HG02623 (cell line): ENCODE results near the gene TRABD.

Experiments
- ATAC-seq: cut with Tn5 transposase; IDR thresholded peaks from one replicate; pipeline ENCODE4 v1.9.1; 2021; ENCODE audit warnings: moderate library complexity; ENCODE audit not compliant: unreplicated experiment

TRABD gene

DNA sequence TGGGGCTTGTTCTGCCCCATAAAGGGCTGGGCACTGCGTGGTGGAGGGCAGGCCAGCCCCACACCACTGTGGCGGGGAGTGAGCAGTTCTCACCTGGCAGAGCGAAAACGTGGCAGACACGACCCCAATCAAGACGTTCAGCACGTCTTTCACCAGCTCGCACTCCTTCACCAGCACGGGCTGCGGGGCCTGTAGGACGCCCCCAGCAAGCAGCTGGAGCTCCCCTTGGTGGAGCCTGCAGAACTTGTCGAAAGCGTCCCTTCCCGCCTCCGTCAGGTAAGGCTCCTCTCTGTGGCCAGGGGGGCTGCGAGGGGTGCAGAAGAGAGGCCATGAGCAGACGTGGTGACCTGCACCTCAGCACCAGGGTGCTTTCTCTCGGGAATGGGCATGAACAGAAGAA, 47.5 kb downstream of the TRABD start:
- ATAC-seq: no peak

DNA sequence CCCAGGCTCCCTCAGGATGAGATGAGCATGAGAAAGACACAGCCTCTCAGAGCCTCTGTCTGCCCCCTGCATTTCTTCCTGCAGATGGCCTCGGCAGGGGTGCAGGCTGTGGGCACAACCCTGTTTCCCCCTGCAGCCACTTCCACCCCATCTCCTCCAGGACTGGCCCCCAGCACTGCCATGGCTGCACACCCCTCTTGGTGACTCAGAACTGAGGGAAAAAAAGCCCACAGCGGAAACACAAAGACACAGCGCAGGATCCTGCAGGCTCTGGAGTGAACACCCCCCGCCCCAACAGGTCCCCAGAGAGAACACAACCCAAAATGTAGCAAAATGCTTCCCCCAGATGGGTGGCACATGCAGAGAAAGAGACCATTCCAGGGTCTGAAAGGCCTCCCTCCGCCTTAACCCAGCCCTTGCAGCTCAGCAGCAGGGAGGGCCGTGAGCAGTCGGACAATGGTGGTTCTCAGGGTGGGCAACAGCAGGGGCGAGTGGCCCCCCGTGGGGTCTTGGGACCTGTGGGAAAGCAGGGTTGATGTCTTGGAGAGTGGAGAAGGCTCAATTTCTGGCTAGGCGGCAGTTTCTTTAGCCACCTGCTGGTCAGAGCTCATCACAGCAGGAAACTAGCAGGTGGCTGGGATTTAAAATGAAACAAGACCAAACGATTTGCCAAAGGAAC, 51.2 kb downstream of the TRABD start:
- ATAC-seq: no peak

- no peak for ATAC-seq
These were observed 53.0 kb downstream of the TRABD start for GRCh38 chr22:50238755-50239154.

DNA sequence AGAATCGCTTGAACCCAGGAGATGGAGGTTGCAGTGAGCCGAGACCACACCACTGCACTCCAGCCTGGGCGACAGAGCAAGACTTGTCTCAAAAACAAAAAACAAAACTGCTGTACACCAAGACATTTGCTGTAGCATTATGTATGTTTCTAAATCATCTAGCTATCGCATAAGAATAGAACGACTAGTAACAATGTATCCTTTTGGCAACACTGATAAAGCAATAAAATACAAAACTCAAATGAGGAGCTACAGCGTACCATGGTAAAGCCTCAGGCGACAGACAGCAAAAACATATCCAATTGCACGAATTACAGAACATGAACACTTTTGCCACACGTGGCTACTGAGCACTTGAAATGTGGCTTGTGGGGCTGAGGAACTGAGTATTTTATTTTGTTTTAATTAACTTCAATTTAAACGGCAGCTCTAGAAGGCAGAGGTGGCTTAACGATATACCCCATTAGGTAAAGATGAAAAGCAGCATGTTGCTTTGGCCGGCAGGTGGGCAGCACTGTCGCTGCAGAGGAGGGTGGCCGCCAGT, 56.8 kb downstream of the TRABD start:
- no peak for ATAC-seq

DNA sequence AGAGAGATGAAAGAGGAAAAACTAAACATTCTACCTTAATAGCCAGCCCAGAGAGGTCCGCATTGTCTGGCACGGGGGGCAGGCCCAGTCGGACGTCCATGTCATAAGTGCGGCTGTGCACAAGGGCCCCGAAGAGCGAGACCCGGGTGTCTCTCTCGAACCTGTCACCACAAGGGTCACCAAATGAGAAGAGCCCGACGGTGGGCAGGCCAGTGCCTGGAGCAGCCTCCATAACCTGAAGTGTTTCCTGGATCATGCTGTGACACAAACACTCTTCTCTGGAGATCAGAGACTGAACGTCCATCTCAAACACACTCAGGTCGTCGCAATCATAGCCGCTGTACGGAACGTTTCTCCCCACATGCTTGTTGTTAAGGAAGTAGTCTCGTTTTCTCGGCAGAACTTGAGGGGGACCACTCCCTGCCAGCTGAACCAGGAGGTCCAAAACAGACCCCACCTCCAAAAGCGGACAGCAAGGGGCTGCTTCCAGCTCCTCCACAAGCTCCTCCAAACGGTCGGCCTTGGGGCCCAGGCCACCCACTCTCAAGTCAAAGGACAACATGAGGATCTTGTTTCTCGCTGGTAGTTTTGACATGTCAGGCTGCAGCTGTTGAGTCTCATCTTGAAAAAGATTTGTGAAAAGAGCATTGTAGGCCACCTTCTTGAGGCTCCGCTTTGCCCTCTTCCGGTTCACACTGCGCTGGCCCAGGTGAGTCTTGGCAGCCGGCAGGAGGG, 58.1 kb downstream of the TRABD start:
- no peak for ATAC-seq

DNA sequence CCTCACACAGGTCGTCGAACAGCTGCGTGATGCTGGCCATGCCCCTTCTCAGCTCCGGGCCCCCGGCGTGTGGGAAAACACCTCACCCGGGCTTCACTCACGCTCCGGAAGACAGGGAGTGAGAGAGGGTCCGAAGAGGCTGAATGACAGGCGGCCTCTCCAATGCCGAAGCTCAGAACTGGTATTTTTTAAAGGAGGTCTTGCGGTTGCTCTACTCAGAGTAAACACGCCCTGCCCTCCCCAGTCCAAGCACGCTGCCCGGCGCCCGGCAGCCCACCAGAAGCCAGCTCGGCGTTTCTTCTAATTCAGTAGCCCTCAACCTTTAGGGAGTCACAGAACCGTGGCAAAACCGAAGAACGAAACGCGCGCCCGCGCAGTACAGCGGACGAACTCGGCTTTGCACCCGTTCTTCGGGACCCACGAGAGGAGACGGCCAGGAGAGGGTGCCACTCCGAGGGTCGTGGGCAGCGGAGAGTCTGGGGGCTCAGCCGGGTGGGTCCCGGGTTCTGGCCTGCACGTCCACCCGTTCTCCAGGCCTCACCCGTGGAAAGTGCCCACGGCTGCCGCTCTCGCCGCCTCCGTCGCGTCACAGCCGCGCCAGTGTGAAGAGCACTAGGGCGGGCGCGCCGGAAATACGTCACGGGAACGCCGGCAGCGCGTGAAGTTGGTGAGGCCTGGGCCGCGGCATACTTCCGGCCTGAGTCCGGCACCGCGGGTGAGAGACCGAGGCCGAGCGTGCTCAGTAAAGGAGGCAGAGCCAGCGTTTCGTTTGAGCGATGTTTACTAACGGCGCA, 58.9 kb downstream of the TRABD start, which contains the start of gene TUBGCP6:
TUBGCP6 (minus strand) TSS at position 604 of the 794 bp plus-strand sequence; CDS start at position 40, 564 bp downstream.
- ATAC-seq: peak; percentile 75

GRCh38 chr22:50245214-50246072, 59.7 kb downstream of the TRABD start:
- no peak for ATAC-seq

DNA sequence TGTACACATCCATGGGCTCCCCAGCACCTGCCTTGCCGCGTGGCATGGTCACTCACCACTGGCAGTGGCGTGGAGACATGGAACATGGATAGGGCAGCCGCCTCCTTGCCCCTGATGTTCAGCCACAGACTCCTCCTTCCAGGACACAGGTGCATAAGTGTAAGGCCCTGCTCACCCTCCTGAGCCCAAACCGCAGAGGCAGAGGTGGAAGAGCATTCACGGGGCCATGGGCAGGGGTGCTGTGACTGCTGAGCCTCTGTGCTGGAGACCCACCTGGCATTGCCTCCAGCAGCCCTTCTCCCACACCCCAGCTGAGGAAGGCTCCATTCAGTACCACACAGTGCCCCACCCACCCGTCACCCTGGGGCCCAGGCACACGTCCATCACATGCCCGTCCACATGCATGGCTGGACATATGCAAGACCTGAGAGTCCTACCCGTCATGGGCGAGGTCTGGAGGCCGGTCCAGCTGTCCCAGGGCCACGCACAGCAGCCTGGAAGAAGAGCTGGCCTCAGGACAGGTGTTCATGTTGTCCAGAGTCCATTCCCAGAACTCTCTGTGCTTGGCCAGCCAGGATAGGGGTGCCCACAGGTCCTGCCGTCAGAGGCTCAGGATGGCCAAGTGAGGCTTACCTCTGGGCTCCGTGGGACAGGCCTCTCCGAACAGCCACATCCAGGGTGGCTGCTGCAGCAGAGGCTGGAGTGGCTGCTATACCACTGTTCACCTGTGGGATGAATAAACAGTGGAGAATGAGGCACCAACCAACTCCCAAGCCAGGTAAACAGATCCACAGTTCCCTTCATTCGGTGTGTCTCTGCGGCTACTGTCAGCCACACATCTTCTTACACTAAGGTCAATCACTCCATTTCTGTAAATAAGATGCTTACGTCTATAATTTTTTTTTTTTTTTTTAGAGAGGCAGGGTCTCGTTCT, 60.8 kb downstream of the TRABD start:
- ATAC-seq: no peak

DNA sequence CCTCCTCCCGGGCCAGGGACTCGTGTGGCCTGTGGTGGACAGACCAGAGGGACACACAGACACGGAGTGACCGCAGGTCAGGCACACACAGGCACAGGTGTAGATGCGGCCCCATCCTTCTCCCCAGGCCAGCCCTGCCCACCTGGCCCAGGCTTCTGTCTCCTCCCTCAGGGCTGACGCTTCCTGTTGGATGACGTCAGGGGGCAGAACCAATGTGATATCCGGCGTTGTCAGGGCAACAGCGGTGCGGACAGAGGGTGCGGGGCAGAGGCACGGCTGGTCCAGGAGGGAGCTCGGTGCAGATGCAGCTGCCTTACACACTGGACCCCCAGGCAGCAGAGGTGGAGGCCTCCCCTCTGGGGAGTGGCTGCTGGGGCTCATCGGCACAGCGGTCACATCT, 62.0 kb downstream of the TRABD start:
- no peak for ATAC-seq

GRCh38 chr22:50248196-50249081, 62.7 kb downstream of the TRABD start:
- ATAC-seq: no peak
